ENCODE measurements around the gene FAM131B. TPM values are rescaled to one million over a fixed set of nuclear protein-coding genes. Genes with fewer than 3 reads are reported as not detected.

The FAM131B gene
- total and polyA plus RNA-seq, 2 of the 13 experiments (the other 11 are each of a cell fraction or from before 2014, with no cell fraction given), result 0.07 TPM; not detected in 1

DNA sequence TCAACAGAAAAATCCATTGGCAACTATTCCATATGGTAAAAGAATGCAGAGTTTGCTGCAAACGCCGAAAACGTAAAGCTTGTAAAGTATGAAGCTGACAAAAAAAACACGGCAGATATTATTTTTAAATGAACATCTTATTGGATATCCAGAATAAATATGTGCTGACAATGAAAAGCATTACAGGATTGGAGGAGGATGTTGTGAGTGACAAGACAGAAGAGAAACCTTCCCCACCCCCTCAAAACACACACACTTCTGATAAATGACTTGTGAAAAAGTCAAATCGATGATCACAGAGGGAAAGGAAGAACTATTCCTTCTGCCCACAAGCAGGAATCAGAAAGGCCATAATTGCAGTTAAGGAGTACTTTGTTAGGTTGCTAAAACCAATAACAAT, 14.6 kb downstream of the FAM131B start (continued):
- TF ChIP-seq, protein P1, sequence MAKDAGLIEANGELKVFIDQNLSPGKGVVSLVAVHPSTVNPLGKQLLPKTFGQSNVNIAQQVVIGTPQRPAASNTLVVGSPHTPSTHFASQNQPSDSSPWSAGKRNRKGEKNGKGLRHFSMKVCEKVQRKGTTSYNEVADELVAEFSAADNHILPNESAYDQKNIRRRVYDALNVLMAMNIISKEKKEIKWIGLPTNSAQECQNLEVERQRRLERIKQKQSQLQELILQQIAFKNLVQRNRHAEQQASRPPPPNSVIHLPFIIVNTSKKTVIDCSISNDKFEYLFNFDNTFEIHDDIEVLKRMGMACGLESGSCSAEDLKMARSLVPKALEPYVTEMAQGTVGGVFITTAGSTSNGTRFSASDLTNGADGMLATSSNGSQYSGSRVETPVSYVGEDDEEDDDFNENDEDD (CRISPR knock-in tag; IDR thresholded peaks at IDR 0.05; ENCODE audit: borderline replicate concordance), result no peak

DNA sequence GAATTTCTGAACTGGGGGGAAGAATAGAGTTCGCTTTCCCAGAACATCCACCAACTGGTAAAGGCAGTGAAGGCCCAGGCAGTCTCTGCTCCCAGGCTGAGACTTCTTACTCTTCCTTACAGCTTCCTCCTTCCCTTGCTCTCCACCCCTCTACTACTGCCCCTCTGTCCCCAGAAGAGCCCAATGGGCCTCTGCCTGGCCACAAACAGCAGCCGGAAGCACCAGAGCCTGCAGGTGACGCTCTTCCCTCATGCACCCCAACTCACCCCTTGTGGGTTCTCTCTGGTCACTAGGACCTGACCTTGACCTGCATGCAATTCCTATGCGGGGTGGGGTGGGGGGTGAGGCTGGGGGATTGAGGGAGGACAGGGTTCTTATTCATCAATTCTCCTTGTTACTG, 16.5 kb downstream of the FAM131B start:
- WGBS (ENCODE audit: low lambda C conversion rate), result 33% methylated on average over 4 of the region's 4 CpGs
- H3K4me3 ChIP-seq (replicated peaks in 1 of 3; ENCODE audit: insufficient read depth in 1 of 3, low read depth in 2 of 3, low read length in 3 of 3), result no peak overlapping the region
- no peak overlapping the region for H3K27ac ChIP-seq (ENCODE audit: extremely low read length, insufficient read depth, low read length)
- no peaks in the 10 kb centered on the region for H3K4me1 ChIP-seq (ENCODE audit: insufficient read depth, low read length)
- peaks cover 0 to 6% of the 10 kb centered on the region in 2 experiments; a peak in 1 of 5 replicates for H3K27me3 ChIP-seq (ENCODE audit: control insufficient read depth in 1 of 2, insufficient read depth in 2 of 2, low read length in 2 of 2)
- TF ChIP-seq ZFP36 (IDR thresholded peaks at IDR 0.05; ENCODE audit: borderline replicate concordance, low read depth, low read length, partially characterized antibody), result no peak
- TF ChIP-seq NR2F2 (IDR thresholded peaks at IDR 0.05; ENCODE audit: borderline replicate concordance, low read depth), result no peak
- no peak for TF ChIP-seq HOXA5 (CRISPR knock-in tag; IDR thresholded peaks at IDR 0.05)
- no peak for TF ChIP-seq ZNF160 (CRISPR knock-in tag; IDR thresholded peaks at IDR 0.05)
- TF ChIP-seq, protein P2, sequence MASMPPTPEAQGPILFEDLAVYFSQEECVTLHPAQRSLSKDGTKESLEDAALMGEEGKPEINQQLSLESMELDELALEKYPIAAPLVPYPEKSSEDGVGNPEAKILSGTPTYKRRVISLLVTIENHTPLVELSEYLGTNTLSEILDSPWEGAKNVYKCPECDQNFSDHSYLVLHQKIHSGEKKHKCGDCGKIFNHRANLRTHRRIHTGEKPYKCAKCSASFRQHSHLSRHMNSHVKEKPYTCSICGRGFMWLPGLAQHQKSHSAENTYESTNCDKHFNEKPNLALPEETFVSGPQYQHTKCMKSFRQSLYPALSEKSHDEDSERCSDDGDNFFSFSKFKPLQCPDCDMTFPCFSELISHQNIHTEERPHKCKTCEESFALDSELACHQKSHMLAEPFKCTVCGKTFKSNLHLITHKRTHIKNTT (CRISPR knock-in tag; IDR thresholded peaks at IDR 0.05), result no peak
- TF ChIP-seq SIX1 (CRISPR knock-in tag; IDR thresholded peaks at IDR 0.05; ENCODE audit: borderline replicate concordance), result no peak
- no peak for TF ChIP-seq ZNF891 (CRISPR knock-in tag; IDR thresholded peaks at IDR 0.05)
- TF ChIP-seq, protein P3, sequence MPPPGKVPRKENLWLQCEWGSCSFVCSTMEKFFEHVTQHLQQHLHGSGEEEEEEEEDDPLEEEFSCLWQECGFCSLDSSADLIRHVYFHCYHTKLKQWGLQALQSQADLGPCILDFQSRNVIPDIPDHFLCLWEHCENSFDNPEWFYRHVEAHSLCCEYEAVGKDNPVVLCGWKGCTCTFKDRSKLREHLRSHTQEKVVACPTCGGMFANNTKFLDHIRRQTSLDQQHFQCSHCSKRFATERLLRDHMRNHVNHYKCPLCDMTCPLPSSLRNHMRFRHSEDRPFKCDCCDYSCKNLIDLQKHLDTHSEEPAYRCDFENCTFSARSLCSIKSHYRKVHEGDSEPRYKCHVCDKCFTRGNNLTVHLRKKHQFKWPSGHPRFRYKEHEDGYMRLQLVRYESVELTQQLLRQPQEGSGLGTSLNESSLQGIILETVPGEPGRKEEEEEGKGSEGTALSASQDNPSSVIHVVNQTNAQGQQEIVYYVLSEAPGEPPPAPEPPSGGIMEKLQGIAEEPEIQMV (CRISPR knock-in tag; IDR thresholded peaks at IDR 0.05; ENCODE audit: low read depth), result no peak
- TF ChIP-seq ZNF563 (CRISPR knock-in tag; IDR thresholded peaks at IDR 0.05), result no peak
- peak; percentile 39; the same call in 1 of the 2 replicates for TF ChIP-seq STAG1 (CRISPR knock-in tag; IDR thresholded peaks at IDR 0.05)
- TF ChIP-seq, protein P4, sequence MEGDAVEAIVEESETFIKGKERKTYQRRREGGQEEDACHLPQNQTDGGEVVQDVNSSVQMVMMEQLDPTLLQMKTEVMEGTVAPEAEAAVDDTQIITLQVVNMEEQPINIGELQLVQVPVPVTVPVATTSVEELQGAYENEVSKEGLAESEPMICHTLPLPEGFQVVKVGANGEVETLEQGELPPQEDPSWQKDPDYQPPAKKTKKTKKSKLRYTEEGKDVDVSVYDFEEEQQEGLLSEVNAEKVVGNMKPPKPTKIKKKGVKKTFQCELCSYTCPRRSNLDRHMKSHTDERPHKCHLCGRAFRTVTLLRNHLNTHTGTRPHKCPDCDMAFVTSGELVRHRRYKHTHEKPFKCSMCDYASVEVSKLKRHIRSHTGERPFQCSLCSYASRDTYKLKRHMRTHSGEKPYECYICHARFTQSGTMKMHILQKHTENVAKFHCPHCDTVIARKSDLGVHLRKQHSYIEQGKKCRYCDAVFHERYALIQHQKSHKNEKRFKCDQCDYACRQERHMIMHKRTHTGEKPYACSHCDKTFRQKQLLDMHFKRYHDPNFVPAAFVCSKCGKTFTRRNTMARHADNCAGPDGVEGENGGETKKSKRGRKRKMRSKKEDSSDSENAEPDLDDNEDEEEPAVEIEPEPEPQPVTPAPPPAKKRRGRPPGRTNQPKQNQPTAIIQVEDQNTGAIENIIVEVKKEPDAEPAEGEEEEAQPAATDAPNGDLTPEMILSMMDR (CRISPR knock-in tag; IDR thresholded peaks at IDR 0.05), result peak; percentile 47
- TF ChIP-seq, protein P5, sequence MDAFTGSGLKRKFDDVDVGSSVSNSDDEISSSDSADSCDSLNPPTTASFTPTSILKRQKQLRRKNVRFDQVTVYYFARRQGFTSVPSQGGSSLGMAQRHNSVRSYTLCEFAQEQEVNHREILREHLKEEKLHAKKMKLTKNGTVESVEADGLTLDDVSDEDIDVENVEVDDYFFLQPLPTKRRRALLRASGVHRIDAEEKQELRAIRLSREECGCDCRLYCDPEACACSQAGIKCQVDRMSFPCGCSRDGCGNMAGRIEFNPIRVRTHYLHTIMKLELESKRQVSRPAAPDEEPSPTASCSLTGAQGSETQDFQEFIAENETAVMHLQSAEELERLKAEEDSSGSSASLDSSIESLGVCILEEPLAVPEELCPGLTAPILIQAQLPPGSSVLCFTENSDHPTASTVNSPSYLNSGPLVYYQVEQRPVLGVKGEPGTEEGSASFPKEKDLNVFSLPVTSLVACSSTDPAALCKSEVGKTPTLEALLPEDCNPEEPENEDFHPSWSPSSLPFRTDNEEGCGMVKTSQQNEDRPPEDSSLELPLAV (CRISPR knock-in tag; conservative IDR thresholded peaks at IDR 0.05; ENCODE audit: low read depth), result no peak
- no peak overlapping the region for H3K9ac ChIP-seq (ENCODE audit: insufficient read depth, low read depth, low read length)
- in situ Hi-C loops (cut with HindIII; ENCODE audit: extremely low pct_ligation_motif_present, low pct_unique_long_range_greater_than_20kb), result no loop called here
- ATAC-seq, result peak; percentile 57
- no peaks in the 10 kb centered on the region for H3K36me3 ChIP-seq (replicated peaks in 1 of 2; ENCODE audit: control insufficient read depth in 1 of 2, insufficient read depth in 2 of 2, low read length in 2 of 2)
- POLR2A ChIA-PET, result no interaction called here
- H4K20me1 ChIP-seq (ENCODE audit: insufficient read depth, low read length), result no peaks in the 10 kb centered on the region
- no TSS peak for BruUV-seq (replicated peaks)
- intact Hi-C loops (cut with micrococcal nuclease; ENCODE audit: unreplicated experiment), result no loop called here
- H3K9me3 ChIP-seq (ENCODE audit: low read length), result no peaks in the 10 kb centered on the region
- no peak for FAIRE-seq
- CTCF ChIA-PET (ENCODE audit: low intra/inter-chr PET ratio, low total read pairs), result no interaction called here
- DNase-seq (ENCODE audit: low spot score), result no peak
- H3K4me2 ChIP-seq (ENCODE audit: low read depth, low read length), result no peak overlapping the region
- H2AFZ ChIP-seq (ENCODE audit: low read length), result no peak overlapping the region
- no peaks in the 10 kb centered on the region for H3K79me2 ChIP-seq (ENCODE audit: insufficient read depth, low read length)

Data from HepG2 (cell line).